Measurements from ENCODE around the gene CD72.

Gene CD72

DNA sequence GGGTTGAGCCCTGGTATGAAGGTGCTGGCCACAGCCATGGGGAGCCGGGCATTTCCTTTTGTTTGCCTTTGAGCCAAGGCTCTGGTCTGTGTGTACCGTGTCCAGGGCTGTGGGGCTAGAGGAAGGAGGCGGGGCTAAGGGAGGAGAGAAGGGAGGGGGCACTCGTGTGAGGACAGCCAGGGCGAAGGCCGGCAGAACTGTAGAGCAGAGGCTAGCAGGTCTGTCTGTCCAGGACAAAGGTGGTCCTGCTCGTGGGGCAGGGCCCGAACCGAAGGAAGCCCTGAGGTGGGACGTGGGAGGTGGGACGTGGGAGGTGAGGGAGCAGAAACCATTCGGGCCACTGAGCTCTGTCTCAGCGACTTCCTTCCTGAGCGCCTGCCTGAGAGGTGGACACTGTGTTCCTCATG is 54.4 kb downstream of the CD72 start:
- no peaks in the 10 kb centered on the region for H3K27me3 ChIP-seq (ENCODE audit: insufficient read depth, low read length)
- no peaks in the 10 kb centered on the region for H3K9me3 ChIP-seq (ENCODE audit: insufficient read depth, low read depth, low read length)
- peak overlapping the region; percentile 26; the same call in 1 of the 2 replicates for H3K9ac ChIP-seq (ENCODE audit: low read depth, low read length)
- peaks cover under 1% of the 10 kb centered on the region; the same call in 1 of the 2 replicates for H3K36me3 ChIP-seq (ENCODE audit: insufficient read depth, low read length)
- WGBS = 60% methylated on average over 14 of the region's 14 CpGs
- 0 out of 2 replicates have a peak, but pooled peaks cover 3% of the 10 kb centered on the region for H3K4me1 ChIP-seq (ENCODE audit: insufficient read depth, low read length)
- no peak overlapping the region for H3K27ac ChIP-seq (ENCODE audit: low read depth, low read length)
- H3K4me3 ChIP-seq (ENCODE audit: low read length) = no peak overlapping the region

DNA sequence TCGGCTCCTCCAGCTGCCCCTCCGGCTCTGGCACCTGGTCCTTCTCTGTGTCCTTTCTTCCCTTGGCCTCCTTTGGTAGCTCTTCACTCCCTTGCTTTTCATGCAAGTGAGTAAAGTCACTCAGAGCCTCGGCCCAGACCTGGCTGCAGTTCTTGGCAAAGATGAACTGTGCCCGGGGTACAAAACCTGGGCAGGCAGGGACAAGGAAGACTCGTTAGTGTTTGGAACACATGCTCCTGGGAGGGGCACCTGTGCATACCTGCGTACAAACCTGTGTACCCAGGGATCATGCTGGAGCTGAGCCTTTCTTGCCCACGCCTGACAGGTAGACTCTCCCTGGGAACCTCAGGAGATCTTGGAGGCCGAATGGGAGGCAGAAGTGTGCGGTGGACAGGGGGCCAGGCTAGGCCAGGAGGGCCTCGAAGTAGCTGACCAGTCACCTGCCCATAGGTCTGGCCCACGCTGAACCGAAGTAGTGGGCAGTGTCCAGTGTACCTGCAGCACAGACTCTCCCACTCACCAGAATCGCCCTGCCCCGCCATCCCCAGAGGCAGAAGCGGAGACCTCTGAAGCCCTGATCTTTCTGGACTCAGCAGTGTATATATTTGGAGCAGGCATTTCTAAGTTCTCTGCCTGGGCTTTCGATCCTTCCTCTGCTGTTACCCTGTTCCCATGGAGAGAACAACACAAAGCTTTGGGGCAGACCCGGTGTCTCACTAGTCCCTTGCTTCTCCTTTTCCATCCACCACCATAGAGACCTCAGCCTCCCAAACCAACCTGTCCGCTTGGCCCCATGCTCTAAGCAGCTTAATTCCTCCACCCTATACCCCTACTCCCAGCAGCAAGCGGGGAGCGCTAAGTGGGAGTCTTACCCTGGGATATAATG is 55.1 kb downstream of the CD72 start:
- no peaks in the 10 kb centered on the region for H3K27me3 ChIP-seq (ENCODE audit: insufficient read depth, low read length)
- no peak overlapping the region for H3K4me3 ChIP-seq (ENCODE audit: low read length)
- WGBS = 94% methylated on average over 20 of the region's 20 CpGs
- peak overlapping the region; percentile 26; the same call in 1 of the 2 replicates for H3K9ac ChIP-seq (ENCODE audit: low read depth, low read length)
- H3K9me3 ChIP-seq (ENCODE audit: insufficient read depth, low read depth, low read length) = no peaks in the 10 kb centered on the region
- peaks cover 7% of the 10 kb centered on the region; the same call in 1 of the 2 replicates for H3K36me3 ChIP-seq (ENCODE audit: insufficient read depth, low read length)
- H3K27ac ChIP-seq (ENCODE audit: low read depth, low read length) = no peak overlapping the region
- H3K4me1 ChIP-seq (ENCODE audit: insufficient read depth, low read length) = 0 out of 2 replicates have a peak, but pooled peaks cover 3% of the 10 kb centered on the region

DNA sequence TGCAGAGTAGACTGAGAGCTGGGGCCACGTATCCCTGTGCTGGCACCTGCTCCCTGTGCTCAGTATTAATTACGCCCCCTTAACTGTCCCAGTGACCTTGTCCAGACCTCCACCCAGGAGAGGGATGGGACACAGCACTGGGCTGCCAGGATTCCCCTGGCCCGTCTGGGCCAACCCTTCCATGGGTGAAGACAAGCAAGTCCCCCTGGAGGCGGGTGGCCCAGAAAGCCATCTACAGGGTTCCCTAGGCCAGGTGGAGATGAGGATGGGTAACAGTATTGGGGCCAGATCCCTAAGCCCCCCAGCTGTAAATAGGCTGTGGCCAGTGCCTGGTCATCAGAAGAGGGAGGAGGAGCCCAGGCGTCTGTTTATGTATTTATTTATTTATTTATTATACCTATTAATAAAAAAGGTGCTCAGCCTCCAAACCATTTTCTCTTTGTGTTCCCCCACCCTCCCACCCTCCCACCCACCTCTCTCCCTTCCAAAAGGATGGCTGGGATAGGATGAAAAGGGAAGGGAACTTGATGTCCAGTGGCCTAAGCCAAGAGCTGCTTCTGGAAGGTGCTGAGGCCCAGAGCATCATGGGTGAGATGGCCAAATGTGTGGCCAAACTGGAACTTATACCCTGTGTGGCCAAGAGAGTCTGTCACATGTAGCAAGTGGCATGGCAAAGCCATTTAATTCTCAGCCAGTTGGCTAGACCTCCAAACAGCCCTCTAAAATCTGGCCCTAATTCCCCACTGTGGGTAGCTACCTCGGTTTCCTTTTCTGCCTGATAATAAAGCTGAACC is 56.5 kb downstream of the CD72 start:
- Histone ChIP-seq H3K9me3 (ENCODE audit: insufficient read depth, low read depth, low read length) (no peaks in the 10 kb centered on the region), H3K27me3 (ENCODE audit: insufficient read depth, low read length) (no peaks in the 10 kb centered on the region), H3K36me3 (ENCODE audit: insufficient read depth, low read length) (peaks cover 7% of the 10 kb centered on the region; the same call in 1 of the 2 replicates), H3K4me3 (ENCODE audit: low read length) (no peak overlapping the region), H3K27ac (ENCODE audit: low read depth, low read length) (no peak overlapping the region), H3K4me1 (ENCODE audit: insufficient read depth, low read length) (0 out of 2 replicates have a peak, but pooled peaks cover 3% of the 10 kb centered on the region), H3K9ac (ENCODE audit: low read depth, low read length) (no peak overlapping the region)
- WGBS = 85% methylated on average over 5 of the region's 6 CpGs

DNA sequence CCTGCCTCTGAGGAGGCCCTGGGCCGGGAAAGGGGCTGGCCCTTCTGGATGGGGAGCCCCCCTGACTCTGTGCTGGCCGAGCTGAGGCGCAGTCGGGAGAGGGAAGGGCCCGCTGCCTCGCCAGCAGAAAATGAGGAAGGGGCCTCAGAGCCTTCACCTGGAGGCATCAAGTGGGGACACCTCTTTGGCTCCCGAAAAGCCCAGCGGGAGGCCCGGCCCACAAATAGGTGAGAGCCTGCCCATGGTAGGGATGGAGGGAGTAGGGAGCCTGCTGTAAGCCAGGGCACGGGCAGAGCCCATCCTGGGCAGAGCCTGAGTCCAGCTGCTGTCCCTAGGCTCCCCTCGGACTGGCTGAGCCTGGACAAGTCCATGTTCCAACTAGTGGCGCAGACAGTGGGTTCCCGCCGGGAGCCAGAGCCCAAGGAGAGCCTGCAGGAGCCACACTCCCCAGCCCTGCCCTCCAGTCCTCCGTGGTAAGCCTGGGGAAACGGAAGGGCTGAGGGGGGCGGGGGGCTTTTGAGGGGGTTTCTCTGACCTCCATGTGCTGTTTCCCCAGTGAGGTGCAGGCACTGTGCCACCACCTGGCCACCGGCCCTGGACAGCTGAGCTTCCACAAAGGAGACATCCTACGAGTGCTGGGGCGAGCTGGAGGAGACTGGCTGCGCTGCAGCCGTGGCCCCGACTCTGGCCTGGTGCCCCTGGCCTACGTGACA is 57.4 kb downstream of the CD72 start:
- Histone ChIP-seq H3K9me3 (ENCODE audit: insufficient read depth, low read depth, low read length) (no peaks in the 10 kb centered on the region), H3K4me1 (ENCODE audit: insufficient read depth, low read length) (0 out of 2 replicates have a peak, but pooled peaks cover 3% of the 10 kb centered on the region), H3K36me3 (ENCODE audit: insufficient read depth, low read length) (peaks cover 12% of the 10 kb centered on the region; the same call in 1 of the 2 replicates), H3K9ac (ENCODE audit: low read depth, low read length) (no peak overlapping the region), H3K4me3 (ENCODE audit: low read length) (no peak overlapping the region), H3K27me3 (ENCODE audit: insufficient read depth, low read length) (no peaks in the 10 kb centered on the region), H3K27ac (ENCODE audit: low read depth, low read length) (no peak overlapping the region)
- WGBS = 95% methylated on average over 24 of the region's 24 CpGs

All from HUES64 (cell line).